Astrocyte (in vitro differentiated cells and primary cell): Measurements from ENCODE around the gene VSIG4.

Experiments
- CTCF ChIP-seq: IDR thresholded peaks from 2 replicates; pipeline ENCODE4 v1.5.1; 2011; ENCODE audit warnings: low read depth, mild to moderate bottlenecking, inconsistent platforms, low read length, moderate library complexity; ENCODE audit not compliant: insufficient read depth
- EZH2 ChIP-seq: IDR thresholded peaks from 2 replicates; pipeline ENCODE4 v1.6.1; 2012; ENCODE audit warnings: mild to moderate bottlenecking, low read length, inconsistent platforms; ENCODE audit not compliant: insufficient read depth

GRCh38 chrX:65994519-65995506 is 45.1 kb downstream of the VSIG4 start:
- TF ChIP-seq CTCF (no peak), EZH2 (no peak)
